ENCODE results near the gene ADORA2A. TPM values are rescaled to one million over a fixed set of nuclear protein-coding genes. Genes with fewer than 3 reads are reported as not detected.

ADORA2A gene
- total and polyA plus RNA-seq, 2 of the 8 experiments (the other 6 are each of a cell fraction or from before 2014, with no cell fraction given): 7.1 to 20.3 TPM

GRCh38 chr22:24412274-24412673 lies 15.1 kb upstream of the ADORA2A start:
- Histone ChIP-seq H3K4me1 (replicated peaks in 1 of 4; ENCODE audit: control insufficient read depth in 3 of 4, insufficient read depth in 4 of 4, low read length in 3 of 4) (peaks cover 0 to under 1% (median 0%) of the 10 kb centered on the region in 4 experiments; a peak in 1 of 7 replicates), H3K4me3 (ENCODE audit: extremely low read depth in 1 of 4, insufficient read depth in 2 of 4, low read depth in 3 of 4, low read length in 4 of 4) (no peak overlapping the region), H3K14ac (ENCODE audit: insufficient read length) (no peak overlapping the region), H2BK20ac (ENCODE audit: low read length) (no peak overlapping the region), H3K79me1 (ENCODE audit: low read depth, low read length) (no peaks in the 10 kb centered on the region), H3K23me2 (ENCODE audit: low read depth, low read length) (no peaks in the 10 kb centered on the region), H2BK15ac (ENCODE audit: low read length) (no peak overlapping the region), H3K27me3 (replicated peaks in 1 of 4; ENCODE audit: control insufficient read depth in 3 of 4, extremely low read depth in 1 of 4, insufficient read depth in 3 of 4, low read length in 3 of 4) (no peaks in the 10 kb centered on the region), H3K4me2 (ENCODE audit: insufficient read depth in 1 of 2, low read depth in 2 of 2, low read length in 2 of 2) (no peak overlapping the region), H2BK5ac (ENCODE audit: low read depth, low read length) (no peak overlapping the region), H2BK12ac (ENCODE audit: low read depth, low read length) (no peak overlapping the region), H2AFZ (ENCODE audit: low read length) (no peak overlapping the region), H4K20me1 (replicated peaks in 1 of 2; ENCODE audit: control insufficient read depth in 1 of 2, insufficient read depth in 2 of 2, low read length in 2 of 2) (peaks cover 0 to 1% of the 10 kb centered on the region in 2 experiments), H3K9ac (replicated peaks in 1 of 4; ENCODE audit: extremely low read depth in 1 of 4, low read depth in 3 of 4, low read length in 3 of 4) (no peak overlapping the region), H4K91ac (replicated peaks; ENCODE audit: insufficient read length, low read length) (no peak overlapping the region), H2AK5ac (ENCODE audit: low read depth, low read length) (no peak overlapping the region), H4K8ac (ENCODE audit: extremely low read depth, insufficient read depth, low read length) (peak overlapping the region; percentile 32; the same call in 1 of the 2 replicates), H3K23ac (ENCODE audit: insufficient read length) (no peak overlapping the region), H3K4ac (replicated peaks; ENCODE audit: insufficient read length, low read depth, low read length) (no peak overlapping the region), H3K56ac (replicated peaks; ENCODE audit: insufficient read length, low read depth, low read length) (no peak overlapping the region), H3K18ac (ENCODE audit: extremely low read depth, low read length) (no peak overlapping the region), H3K36me3 (ENCODE audit: control insufficient read depth in 2 of 4, insufficient read depth in 4 of 4, low read length in 3 of 4) (peaks cover 6 to 19% (median 11%) of the 10 kb centered on the region in 4 experiments; a peak in 7 of 8 replicates), H4K5ac (ENCODE audit: insufficient read length, low read depth, low read length) (no peak overlapping the region), H3K79me2 (ENCODE audit: control insufficient read depth in 1 of 2, insufficient read depth in 2 of 2, low read length in 2 of 2) (no peaks in the 10 kb centered on the region), H3K9me3 (ENCODE audit: insufficient read depth in 2 of 2, low read depth in 1 of 2, low read length in 1 of 2) (no peaks in the 10 kb centered on the region), H3K27ac (ENCODE audit: low read depth, low read length) (no peak overlapping the region), H2BK120ac (replicated peaks; ENCODE audit: low read depth, low read length) (no peak overlapping the region)
- FAIRE-seq (no peak), DNase-seq (ENCODE audit: low read depth in 1 of 2, low spot score in 2 of 2) (no peak)
- TF ChIP-seq CHD1 (IDR thresholded peaks at IDR 0.05; ENCODE audit: low read depth, low read length): no peak
- TF ChIP-seq KDM1A (IDR thresholded peaks at IDR 0.05; ENCODE audit: borderline replicate concordance, low read length): no peak
- no peak for TF ChIP-seq HDAC2 (IDR thresholded peaks at IDR 0.05; ENCODE audit: borderline replicate concordance in 1 of 2, low read depth in 2 of 2, low read length in 2 of 2)
- TF ChIP-seq JUND (IDR thresholded peaks at IDR 0.05; ENCODE audit: low read length): no peak
- no peak for TF ChIP-seq NRF1 (IDR thresholded peaks at IDR 0.05; ENCODE audit: low read depth, low read length)
- TF ChIP-seq GTF2F1 (IDR thresholded peaks at IDR 0.05; ENCODE audit: borderline replicate concordance, low read depth, low read length): no peak
- no peak for TF ChIP-seq MAX (IDR thresholded peaks at IDR 0.05)
- no peak for TF ChIP-seq SP1 (IDR thresholded peaks at IDR 0.05; ENCODE audit: low read depth, low read length)
- no peak for TF ChIP-seq PHF8 (conservative IDR thresholded peaks at IDR 0.05; ENCODE audit: low read depth, low read length)
- TF ChIP-seq RFX5 (IDR thresholded peaks at IDR 0.05; ENCODE audit: borderline replicate concordance, low read depth, low read length): no peak
- no peak for TF ChIP-seq ASH2L (IDR thresholded peaks at IDR 0.05; ENCODE audit: low read length)
- no peak for TF ChIP-seq JUN (IDR thresholded peaks at IDR 0.05; ENCODE audit: low read depth, low read length)
- TF ChIP-seq SIRT6 (IDR thresholded peaks at IDR 0.05; ENCODE audit: low read length): no peak
- no peak for TF ChIP-seq BACH1 (IDR thresholded peaks at IDR 0.05; ENCODE audit: low read length)
- CTCF ChIA-PET (ENCODE audit: partially characterized antibody): interaction anchor here (0.9 to 8.3 kb wide), 4 partner anchors 10 to 95 kb away, joined by 3 to 83 read pairs (median 4); no protein-coding TSS in a partner anchor
- WGBS, 2 experiments (ENCODE audit: extremely low coverage in 1 of 2, insufficient coverage in 1 of 2, insufficient read length in 1 of 2, insufficient replicate concordance in 2 of 2, low coverage in 1 of 2, low lambda C conversion rate in 2 of 2, missing lambda C conversion rate in 1 of 2): 79% methylated on average over 7 of the region's 7 CpGs; no CpG with 5 or more reads in 1 of the 2 experiments
- POLR2A ChIA-PET (ENCODE audit: partially characterized antibody): no interaction called here
